LNCAP (cell line): Measurements from ENCODE around the gene NECTIN2.

ENCODE experiments used
- TF ChIP-seq, protein P1 (sequence below): fragments of 450-650 bp; IDR thresholded peaks from 2 replicates; pipeline ENCODE4 v1.5.1; 2017; ENCODE audit warnings: mild to moderate bottlenecking

The NECTIN2 gene

DNA sequence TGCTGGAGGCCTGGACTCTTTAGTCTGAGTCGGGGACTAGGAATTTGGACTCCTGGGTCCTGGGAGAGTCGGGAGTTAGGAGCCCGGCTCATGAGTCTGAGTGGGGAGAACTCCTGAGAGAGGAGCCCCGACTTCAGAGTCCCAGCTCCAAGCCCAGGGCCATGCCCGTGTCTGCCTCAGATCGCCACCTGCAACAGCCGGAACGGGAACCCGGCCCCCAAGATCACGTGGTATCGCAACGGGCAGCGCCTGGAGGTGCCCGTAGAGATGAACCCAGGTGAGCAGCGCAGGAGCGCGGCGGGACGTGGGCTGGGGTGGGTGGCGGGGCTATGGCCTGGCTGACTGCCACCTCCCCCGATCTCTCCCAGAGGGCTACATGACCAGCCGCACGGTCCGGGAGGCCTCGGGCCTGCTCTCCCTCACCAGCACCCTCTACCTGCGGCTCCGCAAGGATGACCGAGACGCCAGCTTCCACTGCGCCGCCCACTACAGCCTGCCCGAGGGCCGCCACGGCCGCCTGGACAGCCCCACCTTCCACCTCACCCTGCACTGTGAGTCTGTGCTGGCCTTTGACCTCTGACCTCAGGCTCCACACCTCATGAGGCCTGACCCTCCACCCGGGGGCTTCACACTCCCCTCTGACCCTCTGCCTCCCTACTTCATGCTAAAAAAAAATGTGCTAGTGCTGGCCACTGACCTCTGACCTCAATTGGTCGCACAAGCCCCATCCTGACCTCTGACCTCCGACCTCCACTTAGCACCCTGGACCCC is 32.8 kb upstream of the NECTIN2 start:
- TF ChIP-seq, protein P1, sequence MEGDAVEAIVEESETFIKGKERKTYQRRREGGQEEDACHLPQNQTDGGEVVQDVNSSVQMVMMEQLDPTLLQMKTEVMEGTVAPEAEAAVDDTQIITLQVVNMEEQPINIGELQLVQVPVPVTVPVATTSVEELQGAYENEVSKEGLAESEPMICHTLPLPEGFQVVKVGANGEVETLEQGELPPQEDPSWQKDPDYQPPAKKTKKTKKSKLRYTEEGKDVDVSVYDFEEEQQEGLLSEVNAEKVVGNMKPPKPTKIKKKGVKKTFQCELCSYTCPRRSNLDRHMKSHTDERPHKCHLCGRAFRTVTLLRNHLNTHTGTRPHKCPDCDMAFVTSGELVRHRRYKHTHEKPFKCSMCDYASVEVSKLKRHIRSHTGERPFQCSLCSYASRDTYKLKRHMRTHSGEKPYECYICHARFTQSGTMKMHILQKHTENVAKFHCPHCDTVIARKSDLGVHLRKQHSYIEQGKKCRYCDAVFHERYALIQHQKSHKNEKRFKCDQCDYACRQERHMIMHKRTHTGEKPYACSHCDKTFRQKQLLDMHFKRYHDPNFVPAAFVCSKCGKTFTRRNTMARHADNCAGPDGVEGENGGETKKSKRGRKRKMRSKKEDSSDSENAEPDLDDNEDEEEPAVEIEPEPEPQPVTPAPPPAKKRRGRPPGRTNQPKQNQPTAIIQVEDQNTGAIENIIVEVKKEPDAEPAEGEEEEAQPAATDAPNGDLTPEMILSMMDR = no peak

DNA sequence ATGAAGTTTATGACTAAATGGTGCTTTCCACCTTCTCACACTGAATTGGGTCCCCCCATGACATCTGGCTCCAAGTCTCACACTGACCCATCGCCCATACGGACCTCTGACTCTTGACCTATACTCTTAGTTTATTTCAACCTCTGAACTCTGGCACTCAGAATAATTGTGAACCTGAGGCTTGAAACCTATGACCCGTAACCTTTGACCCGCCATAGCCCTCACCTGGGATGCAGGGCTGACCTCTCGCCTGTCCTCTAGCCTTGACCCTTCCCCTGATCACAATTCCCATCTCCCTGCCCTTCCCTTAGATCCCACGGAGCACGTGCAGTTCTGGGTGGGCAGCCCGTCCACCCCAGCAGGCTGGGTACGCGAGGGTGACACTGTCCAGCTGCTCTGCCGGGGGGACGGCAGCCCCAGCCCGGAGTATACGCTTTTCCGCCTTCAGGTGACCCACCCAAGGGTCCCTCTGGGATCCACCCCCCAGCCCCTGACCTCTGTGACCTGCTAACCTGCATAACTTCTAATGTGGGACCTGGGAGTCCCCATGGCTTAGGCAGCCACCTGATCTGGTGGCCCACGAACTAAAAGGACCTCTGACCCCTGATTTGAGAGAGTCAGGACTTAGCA is 32.1 kb upstream of the NECTIN2 start:
- TF ChIP-seq, protein P1 = no peak

DNA sequence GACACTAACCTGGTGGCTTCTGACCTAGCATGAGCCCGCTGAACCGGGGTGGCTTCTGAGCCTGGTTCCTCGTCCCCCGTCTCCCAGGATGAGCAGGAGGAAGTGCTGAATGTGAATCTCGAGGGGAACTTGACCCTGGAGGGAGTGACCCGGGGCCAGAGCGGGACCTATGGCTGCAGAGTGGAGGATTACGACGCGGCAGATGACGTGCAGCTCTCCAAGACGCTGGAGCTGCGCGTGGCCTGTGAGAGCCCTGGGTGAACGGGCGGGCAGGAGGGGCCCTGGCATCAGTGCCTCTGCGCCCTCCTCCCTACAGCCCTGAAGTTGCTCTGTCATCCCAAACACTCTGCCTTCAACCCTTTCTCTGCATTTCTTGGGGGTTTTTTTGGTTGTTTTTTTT is 31.6 kb upstream of the NECTIN2 start:
- TF ChIP-seq, protein P1 = no peak

DNA sequence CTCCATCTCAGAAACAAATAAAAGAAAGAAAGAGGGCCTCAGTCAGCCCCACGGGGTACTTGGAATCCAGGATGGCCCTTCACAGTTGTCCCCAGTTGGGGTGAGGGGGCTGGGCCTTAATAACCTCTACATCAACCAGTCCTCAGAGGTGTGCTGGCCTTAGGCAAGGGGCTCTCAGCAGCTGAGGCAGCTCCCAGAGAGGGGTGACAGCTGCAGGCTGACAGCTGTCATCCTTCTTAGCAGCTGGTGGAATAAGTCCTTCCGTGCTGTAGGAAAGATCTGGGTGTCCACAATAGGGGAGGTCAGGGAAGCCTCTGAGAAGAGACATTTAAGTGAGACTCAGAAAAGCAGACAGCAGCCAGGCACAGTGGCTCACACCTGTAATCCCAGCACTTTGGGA is 29.8 kb upstream of the NECTIN2 start:
- TF ChIP-seq, protein P1 = no peak

DNA sequence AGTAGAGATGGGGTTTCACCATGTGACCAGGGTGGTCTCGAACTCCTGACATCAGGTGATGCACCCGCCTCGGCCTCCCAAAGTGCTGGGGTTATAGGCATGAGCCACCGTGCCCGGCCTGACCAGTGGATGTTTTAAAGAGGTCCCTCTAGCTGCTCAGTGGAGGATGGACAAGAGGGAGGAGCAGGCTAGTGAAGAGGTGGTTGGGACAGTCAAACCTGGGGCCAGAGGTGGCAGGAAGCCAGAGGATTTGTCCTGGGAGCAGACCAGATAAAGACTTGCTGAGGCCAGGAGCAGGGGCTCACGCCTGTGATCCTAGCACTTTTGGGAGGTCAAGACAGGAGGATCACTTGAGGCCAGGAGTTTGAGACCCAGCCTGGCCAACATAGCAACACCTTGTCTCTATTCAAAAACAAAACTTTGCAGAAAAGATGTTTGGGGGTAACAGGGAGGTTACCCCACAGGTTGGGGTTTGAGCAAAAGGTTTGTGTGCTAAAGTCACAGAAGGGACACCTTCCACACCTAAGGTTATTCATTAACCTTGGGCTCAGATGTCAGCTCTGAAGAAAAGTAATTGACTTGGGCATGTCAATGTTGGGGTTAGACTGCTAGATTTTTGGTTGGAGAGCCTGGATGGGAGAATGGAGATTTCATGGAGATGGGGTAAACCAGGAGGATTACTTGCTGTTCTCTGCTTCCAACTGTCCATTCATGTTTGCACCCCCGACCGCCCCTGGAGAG is 28.2 kb upstream of the NECTIN2 start:
- TF ChIP-seq, protein P1 = no peak

DNA sequence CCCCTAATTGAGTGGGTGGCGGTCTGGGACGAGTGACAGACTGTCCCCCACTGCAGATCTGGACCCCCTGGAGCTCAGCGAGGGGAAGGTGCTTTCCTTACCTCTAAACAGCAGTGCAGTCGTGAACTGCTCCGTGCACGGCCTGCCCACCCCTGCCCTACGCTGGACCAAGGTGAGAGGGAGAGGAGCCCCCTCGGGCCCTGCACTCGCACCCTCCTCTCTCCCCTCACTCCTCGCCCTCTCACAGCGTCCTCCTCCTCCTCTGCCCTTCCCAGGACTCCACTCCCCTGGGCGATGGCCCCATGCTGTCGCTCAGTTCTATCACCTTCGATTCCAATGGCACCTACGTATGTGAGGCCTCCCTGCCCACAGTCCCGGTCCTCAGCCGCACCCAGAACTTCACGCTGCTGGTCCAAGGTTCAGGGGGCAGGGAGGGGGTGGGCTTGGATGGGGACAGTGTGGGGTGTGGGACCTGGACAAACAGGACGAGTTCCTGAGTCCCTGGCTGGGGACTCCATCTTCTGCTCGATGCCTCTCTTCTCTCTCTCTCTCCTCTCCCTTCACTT is 27.5 kb upstream of the NECTIN2 start:
- TF ChIP-seq, protein P1 = no peak

DNA sequence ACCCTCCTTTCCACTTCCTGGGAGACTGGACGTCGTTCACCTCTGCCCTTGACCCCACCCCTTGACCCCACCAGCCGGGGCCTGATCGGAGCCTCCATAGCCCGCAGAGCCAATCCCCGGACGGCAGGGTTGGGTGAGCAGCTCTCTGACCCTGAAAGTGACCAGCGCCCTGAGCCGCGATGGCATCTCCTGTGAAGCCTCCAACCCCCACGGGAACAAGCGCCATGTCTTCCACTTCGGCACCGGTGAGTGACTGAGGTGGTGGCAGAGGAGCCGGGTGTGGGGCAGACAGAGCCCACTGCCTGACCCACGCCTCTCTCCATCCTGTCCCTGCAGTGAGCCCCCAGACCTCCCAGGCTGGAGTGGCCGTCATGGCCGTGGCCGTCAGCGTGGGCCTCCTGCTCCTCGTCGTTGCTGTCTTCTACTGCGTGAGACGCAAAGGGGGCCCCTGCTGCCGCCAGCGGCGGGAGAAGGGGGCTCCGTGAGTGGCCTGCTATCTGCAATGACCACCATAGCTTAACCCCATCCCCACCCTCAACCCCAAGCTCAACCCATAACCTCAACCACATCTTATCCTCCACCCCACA is 26.8 kb upstream of the NECTIN2 start:
- TF ChIP-seq, protein P1 = no peak
